H9 (cell line): Measurements from ENCODE around the gene CMTM8. TPM values are rescaled to one million over a fixed set of nuclear protein-coding genes. Genes with fewer than 3 reads are reported as not detected.

Source experiments
- DNase-seq: peaks from one replicate; pipeline ENCODE4 v3.0.0-alpha.2; 2017
- H2AFZ ChIP-seq: one replicate; pipeline ENCODE4 v1.6.1; 2013; ENCODE audit warnings: mild to moderate bottlenecking, low read length, control low read depth, moderate library complexity
- H2AK5ac ChIP-seq: 2 replicates; pipeline ENCODE4 v1.6.1; 2013; ENCODE audit warnings: low read length, control low read depth, mixed read lengths; ENCODE audit not compliant: insufficient read length
- H2BK120ac ChIP-seq: one replicate; pipeline ENCODE4 v1.6.1; 2013; ENCODE audit warnings: low read depth, mild to moderate bottlenecking, low read length, control low read depth, inconsistent platforms; ENCODE audit not compliant: poor library complexity, severe bottlenecking
- H2BK12ac ChIP-seq: 2 replicates; pipeline ENCODE4 v1.6.1; 2013; ENCODE audit warnings: low read length, control low read depth, mixed read lengths, low read depth; ENCODE audit not compliant: insufficient read length
- H2BK15ac ChIP-seq: 2 replicates; pipeline ENCODE4 v1.6.1; 2013; ENCODE audit warnings: low read depth, low read length, control low read depth
- H2BK20ac ChIP-seq: one replicate; pipeline ENCODE4 v1.6.1; 2013; ENCODE audit warnings: low read depth, mild to moderate bottlenecking, low read length, control low read depth, inconsistent platforms; ENCODE audit not compliant: poor library complexity, severe bottlenecking
- H2BK5ac ChIP-seq: 2 replicates; pipeline ENCODE4 v1.6.1; 2013; ENCODE audit warnings: low read length, control low read depth, mixed read lengths; ENCODE audit not compliant: insufficient read length
- H3K14ac ChIP-seq: 2 replicates; pipeline ENCODE4 v1.6.1; 2013; ENCODE audit warnings: low read length, control low read depth; ENCODE audit not compliant: insufficient read depth
- H3K18ac ChIP-seq: 2 replicates; pipeline ENCODE4 v1.6.1; 2013; ENCODE audit warnings: low read depth, mild to moderate bottlenecking, mixed read lengths, low read length, control low read depth; ENCODE audit not compliant: insufficient read length
- H3K23ac ChIP-seq: 2 replicates; pipeline ENCODE4 v1.6.1; 2013; ENCODE audit warnings: low read length, control low read depth, mixed read lengths, low read depth; ENCODE audit not compliant: insufficient read length
- H3K23me2 ChIP-seq: 2 replicates; pipeline ENCODE4 v1.6.1; 2013; ENCODE audit warnings: low read depth, mild to moderate bottlenecking, mixed read lengths, low read length, control low read depth; ENCODE audit not compliant: insufficient read length, poor library complexity, severe bottlenecking
- H3K27ac ChIP-seq: 2 replicates; pipeline ENCODE4 v1.5.1; 2013; ENCODE audit warnings: low read length, control low read depth, mixed read lengths, low read depth; ENCODE audit not compliant: insufficient read length
- H3K27me3 ChIP-seq: 2 replicates; pipeline ENCODE4 v1.6.1; 2013; ENCODE audit warnings: low read length, control low read depth, inconsistent platforms; ENCODE audit not compliant: insufficient read depth
- H3K4ac ChIP-seq: 2 replicates; pipeline ENCODE4 v1.6.1; 2013; ENCODE audit warnings: low read depth, mild to moderate bottlenecking, control low read depth, inconsistent platforms, low read length, moderate library complexity
- H3K4me1 ChIP-seq: 2 replicates; pipeline ENCODE4 v1.6.1; 2013; ENCODE audit warnings: low read length, control low read depth, inconsistent platforms; ENCODE audit not compliant: insufficient read depth
- H3K4me2 ChIP-seq: 2 replicates; pipeline ENCODE4 v1.6.1; 2013; ENCODE audit warnings: low read length, control low read depth, mixed read lengths; ENCODE audit not compliant: insufficient read length, insufficient read depth
- H3K56ac ChIP-seq: 2 replicates; pipeline ENCODE4 v1.6.1; 2013; ENCODE audit warnings: low read depth, mild to moderate bottlenecking, mixed read lengths, low read length, control low read depth; ENCODE audit not compliant: insufficient read length
- H3K79me1 ChIP-seq: 2 replicates; pipeline ENCODE4 v1.6.1; 2013; ENCODE audit warnings: low read depth, mild to moderate bottlenecking, moderate library complexity, low read length, control low read depth, inconsistent platforms; ENCODE audit not compliant: insufficient read depth, poor library complexity, severe bottlenecking
- H3K79me2 ChIP-seq: 2 replicates; pipeline ENCODE4 v1.6.1; 2013; ENCODE audit warnings: low read length, control low read depth, inconsistent platforms; ENCODE audit not compliant: insufficient read depth
- H3K9ac ChIP-seq: 2 replicates; pipeline ENCODE4 v1.6.1; 2013; ENCODE audit warnings: low read length, control low read depth, mixed read lengths; ENCODE audit not compliant: insufficient read length; ENCODE audit errors: extremely low read depth
- H3K9me3 ChIP-seq: one replicate; pipeline ENCODE4 v1.6.1; 2013; ENCODE audit warnings: low read depth, low read length, inconsistent platforms; ENCODE audit not compliant: control insufficient read depth
- H3T11ph ChIP-seq: one replicate; pipeline ENCODE4 v1.6.1; 2013; ENCODE audit warnings: mild to moderate bottlenecking, low read length, control low read depth, inconsistent platforms
- H4K20me1 ChIP-seq: one replicate; pipeline ENCODE4 v1.6.1; 2013; ENCODE audit not compliant: control insufficient read depth, insufficient read length, insufficient read depth
- H4K5ac ChIP-seq: 2 replicates; pipeline ENCODE4 v1.6.1; 2013; ENCODE audit warnings: low read depth, mild to moderate bottlenecking, mixed read lengths, low read length, control low read depth; ENCODE audit not compliant: insufficient read length
- H4K8ac ChIP-seq: replicated peaks from 2 replicates; pipeline ENCODE4 v1.6.1; 2013; ENCODE audit warnings: low read length, control low read depth, mixed read lengths, low read depth; ENCODE audit not compliant: insufficient read length
- H4K91ac ChIP-seq: 2 replicates; pipeline ENCODE4 v1.6.1; 2013; ENCODE audit warnings: low read depth, mild to moderate bottlenecking, moderate library complexity, mixed read lengths, low read length, control low read depth; ENCODE audit not compliant: insufficient read length
- H3K27ac Mint-ChIP-seq, 3 experiments: 2 replicates in 2 of 3; 3 replicates in 1 of 3; pipeline ENCODE4 v1.8.0; 2020 to 2021; ENCODE audit warnings: mixed read lengths in 3 of 3, mild to moderate bottlenecking in 1 of 3, moderate library complexity in 1 of 3
- H3K27me3 Mint-ChIP-seq: 2 replicates; pipeline ENCODE4 v1.8.0; 2021; ENCODE audit warnings: low read depth, mild to moderate bottlenecking, moderate library complexity, mixed read lengths
- H3K36me3 Mint-ChIP-seq, 3 experiments: 2 replicates in 2 of 3; 3 replicates in 1 of 3; pipeline ENCODE4 v1.8.0; 2020 to 2021; ENCODE audit warnings: low read depth in 3 of 3, mixed read lengths in 3 of 3; ENCODE audit not compliant: insufficient read depth in 1 of 3
- H3K4me1 Mint-ChIP-seq, 2 experiments: 2 replicates each; pipeline ENCODE4 v1.8.0; 2020; ENCODE audit warnings: mixed read lengths in 2 of 2
- H3K4me3 Mint-ChIP-seq, 2 experiments: 2 replicates in 1 of 2; 3 replicates in 1 of 2; pipeline ENCODE4 v1.8.0; 2020 to 2021; ENCODE audit warnings: mild to moderate bottlenecking in 2 of 2, mixed read lengths in 2 of 2, moderate library complexity in 1 of 2
- H3K9me3 Mint-ChIP-seq, 2 experiments: 2 replicates in 1 of 2; 3 replicates in 1 of 2; pipeline ENCODE4 v1.8.0; 2020; ENCODE audit warnings: mild to moderate bottlenecking in 2 of 2, mixed read lengths in 2 of 2, moderate library complexity in 1 of 2
- CTCF ChIP-seq: fragments of 200-600 bp; sonication (generic); conservative IDR thresholded peaks from 3 replicates; pipeline ENCODE4 v1.8.0; 2021; ENCODE audit warnings: antibody characterized with exemption, mild to moderate bottlenecking
- WGBS: extraction: QIAGEN DNeasy Blood & Tissue Kit; methylation state at CpG from one replicate; pipeline ENCODE4 v1.1.7; 2013; ENCODE audit warnings: missing lambda C conversion rate, low lambda C conversion rate, mixed read lengths; ENCODE audit not compliant: insufficient read length; ENCODE audit errors: extremely low coverage; 5-methylcytosine and 5-hydroxymethylcytosine counted together
- total RNA-seq: library from RNA; stranded (reverse); gene quantifications from 2 replicates; pipeline ENCODE4 v1.2.1, GENCODE V29; 2021

The CMTM8 gene
- total RNA-seq, 1 experiment from 2014 or later = 4.0 TPM

- H3K27ac ChIP-seq = no peak overlapping the region
- Mint-ChIP-seq H3K4me3 (no peak overlapping the region), H3K36me3 (no peaks in the 10 kb centered on the region), H3K27ac (peak overlapping the region in 2 of 3 experiments; percentile 8 to 46; a peak in 2 of 7 replicates), H3K9me3 (no peaks in the 10 kb centered on the region), H3K4me1 (peaks cover 6 to 10% of the 10 kb centered on the region in 2 experiments), H3K27me3 (no peaks in the 10 kb centered on the region)
- no peaks in the 10 kb centered on the region for H3K23me2 ChIP-seq
- no peak overlapping the region for H2AFZ ChIP-seq
- H2BK120ac ChIP-seq = no peak overlapping the region
- no peak overlapping the region for H2BK5ac ChIP-seq
- no peak overlapping the region for H2AK5ac ChIP-seq
- no peak overlapping the region for H3K23ac ChIP-seq
- no peaks in the 10 kb centered on the region for H3K27me3 ChIP-seq
- no peaks in the 10 kb centered on the region for H3K79me1 ChIP-seq
- H3K56ac ChIP-seq = no peak overlapping the region
- H4K5ac ChIP-seq = no peak overlapping the region
- H3K14ac ChIP-seq = no peak overlapping the region
- no peaks in the 10 kb centered on the region for H3K79me2 ChIP-seq
- H3K4ac ChIP-seq = no peak overlapping the region
- WGBS = no CpG with 5 or more reads among the region's 12 CpGs
- H3K9me3 ChIP-seq = no peaks in the 10 kb centered on the region
- no peak overlapping the region for H2BK15ac ChIP-seq
- H4K20me1 ChIP-seq = no peaks in the 10 kb centered on the region
- TF ChIP-seq CTCF = peak; percentile 84
- no peak overlapping the region for H3K4me2 ChIP-seq
- no peak overlapping the region for H3K9ac ChIP-seq
- no peak overlapping the region for H3T11ph ChIP-seq
- no peak overlapping the region for H3K18ac ChIP-seq
- no peak overlapping the region for H2BK12ac ChIP-seq
- H4K91ac ChIP-seq = no peak overlapping the region
- DNase-seq = peak; percentile 73
- H3K4me1 ChIP-seq = no peaks in the 10 kb centered on the region; the same call in 1 of the 2 replicates
- H2BK20ac ChIP-seq = no peak overlapping the region
- no peak overlapping the region for H4K8ac ChIP-seq
Measured at GRCh38 chr3:32374788-32375595, 136.5 kb downstream of the CMTM8 start.
